Measurements from ENCODE around the gene SLC25A24. TPM values are rescaled to one million over a fixed set of nuclear protein-coding genes. Genes with fewer than 3 reads are reported as not detected.

The SLC25A24 gene
- total RNA-seq, 4 donors from 2014 or later = 28.9 to 64.2 (median 37.1) TPM

GRCh38 chr1:108124023-108124422 lies 76.1 kb downstream of the SLC25A24 start:
- DNase-seq = no peak
- H3K4me1 ChIP-seq = no peaks in the 10 kb centered on the region
- intact Hi-C loops (cut with DNase I; ENCODE audit: low total_unique reads) = loop anchor here (10.0 kb wide), 1 partner anchor 339 kb away; no protein-coding TSS in a partner anchor
- no peak overlapping the region for H3K4me3 ChIP-seq
- no peaks in the 10 kb centered on the region for H3K27me3 ChIP-seq
- TF ChIP-seq CTCF (IDR thresholded peaks at IDR 0.05) = no peak
- no peak for TF ChIP-seq POLR2A (IDR thresholded peaks at IDR 0.05)
- no peak overlapping the region for H3K27ac ChIP-seq
- no peaks in the 10 kb centered on the region for H3K36me3 ChIP-seq
- no peaks in the 10 kb centered on the region for H3K9me3 ChIP-seq

- intact Hi-C loops (cut with DNase I; ENCODE audit: low total_unique reads) = loop anchor here (10.0 kb wide), 1 partner anchor 337 kb away; no protein-coding TSS in a partner anchor
- DNase-seq = no peak
- no peaks in the 10 kb centered on the region for H3K9me3 ChIP-seq
- H3K36me3 ChIP-seq = no peaks in the 10 kb centered on the region
- no peak for TF ChIP-seq CTCF (IDR thresholded peaks at IDR 0.05)
- no peak for TF ChIP-seq POLR2A (IDR thresholded peaks at IDR 0.05)
- no peaks in the 10 kb centered on the region for H3K4me1 ChIP-seq
- H3K27ac ChIP-seq = no peak overlapping the region
- no peak overlapping the region for H3K4me3 ChIP-seq
- no peaks in the 10 kb centered on the region for H3K27me3 ChIP-seq
Measured at GRCh38 chr1:108121358-108122143, 78.6 kb downstream of the SLC25A24 start.

- no peak for DNase-seq
- Histone ChIP-seq H3K4me3 (no peak overlapping the region), H3K27me3 (no peaks in the 10 kb centered on the region), H3K9me3 (no peaks in the 10 kb centered on the region), H3K4me1 (no peaks in the 10 kb centered on the region), H3K36me3 (no peaks in the 10 kb centered on the region), H3K27ac (no peak overlapping the region)
- TF ChIP-seq POLR2A (IDR thresholded peaks at IDR 0.05) = no peak
- TF ChIP-seq CTCF (IDR thresholded peaks at IDR 0.05) = no peak
- intact Hi-C loops (cut with DNase I; ENCODE audit: low total_unique reads) = loop anchor here (10.0 kb wide), 1 partner anchor 335 kb away; no protein-coding TSS in a partner anchor
Measured at GRCh38 chr1:108120163-108120562, 80.0 kb downstream of the SLC25A24 start.

- no peaks in the 10 kb centered on the region for H3K27me3 ChIP-seq
- H3K36me3 ChIP-seq = no peaks in the 10 kb centered on the region
- no peak for TF ChIP-seq POLR2A (IDR thresholded peaks at IDR 0.05)
- TF ChIP-seq CTCF (IDR thresholded peaks at IDR 0.05) = no peak
- H3K4me1 ChIP-seq = no peaks in the 10 kb centered on the region
- no peak for DNase-seq
- no peaks in the 10 kb centered on the region for H3K9me3 ChIP-seq
- intact Hi-C loops (cut with DNase I; ENCODE audit: low total_unique reads) = no loop called here
- no peak overlapping the region for H3K27ac ChIP-seq
- no peak overlapping the region for H3K4me3 ChIP-seq
Measured at GRCh38 chr1:108119500-108119899, 80.6 kb downstream of the SLC25A24 start.

All from uterus (tissue), 4 donors.